SK-N-SH (cell line): ENCODE measurements around the gene CGB2.

ENCODE experiments used
- EZH2phosphoT487 ChIP-seq: fragments of 200-600 bp; sonication (generic); IDR thresholded peaks from 2 replicates; pipeline ENCODE4 v1.6.1; 2017; ENCODE audit warnings: low read depth, mixed run types, mild to moderate bottlenecking, antibody characterized with exemption, moderate library complexity, borderline replicate concordance
- YY1 ChIP-seq: IDR thresholded peaks from 2 replicates; pipeline ENCODE4 v1.4.0; 2012; ENCODE audit warnings: low read depth, mild to moderate bottlenecking
- TF ChIP-seq, protein P1 (sequence below): IDR thresholded peaks from 2 replicates; pipeline ENCODE4 v1.6.1; 2012; ENCODE audit warnings: mild to moderate bottlenecking, low read depth, low read length, moderate library complexity
- TF ChIP-seq, protein P2 (sequence below): fragments of 200-600 bp; sonication (generic); IDR thresholded peaks from 2 replicates; pipeline ENCODE4 v1.6.1; 2017; ENCODE audit warnings: antibody characterized with exemption, mild to moderate bottlenecking, moderate library complexity

DNA sequence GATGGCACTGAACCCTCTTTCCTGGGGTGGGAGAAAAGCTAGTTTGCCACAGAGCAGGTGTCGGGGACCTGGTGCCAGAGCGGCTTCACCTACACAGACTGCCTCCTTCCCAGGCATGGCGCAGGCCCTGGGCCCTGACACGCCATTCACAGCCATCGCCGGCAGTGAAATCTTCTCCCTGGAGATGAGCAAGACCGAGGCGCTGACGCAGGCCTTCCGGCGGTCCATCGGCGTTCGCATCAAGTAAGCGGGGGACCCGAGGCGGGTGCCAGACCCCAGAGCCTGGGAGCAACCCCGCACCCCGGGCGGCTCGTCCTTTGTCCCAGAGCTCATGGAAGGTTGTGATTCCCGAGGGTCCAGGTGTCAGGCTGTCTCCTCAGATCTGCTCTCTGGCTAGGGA is 24.8 kb upstream of the CGB2 start:
- TF ChIP-seq YY1 = no peak
- TF ChIP-seq, protein P1, sequence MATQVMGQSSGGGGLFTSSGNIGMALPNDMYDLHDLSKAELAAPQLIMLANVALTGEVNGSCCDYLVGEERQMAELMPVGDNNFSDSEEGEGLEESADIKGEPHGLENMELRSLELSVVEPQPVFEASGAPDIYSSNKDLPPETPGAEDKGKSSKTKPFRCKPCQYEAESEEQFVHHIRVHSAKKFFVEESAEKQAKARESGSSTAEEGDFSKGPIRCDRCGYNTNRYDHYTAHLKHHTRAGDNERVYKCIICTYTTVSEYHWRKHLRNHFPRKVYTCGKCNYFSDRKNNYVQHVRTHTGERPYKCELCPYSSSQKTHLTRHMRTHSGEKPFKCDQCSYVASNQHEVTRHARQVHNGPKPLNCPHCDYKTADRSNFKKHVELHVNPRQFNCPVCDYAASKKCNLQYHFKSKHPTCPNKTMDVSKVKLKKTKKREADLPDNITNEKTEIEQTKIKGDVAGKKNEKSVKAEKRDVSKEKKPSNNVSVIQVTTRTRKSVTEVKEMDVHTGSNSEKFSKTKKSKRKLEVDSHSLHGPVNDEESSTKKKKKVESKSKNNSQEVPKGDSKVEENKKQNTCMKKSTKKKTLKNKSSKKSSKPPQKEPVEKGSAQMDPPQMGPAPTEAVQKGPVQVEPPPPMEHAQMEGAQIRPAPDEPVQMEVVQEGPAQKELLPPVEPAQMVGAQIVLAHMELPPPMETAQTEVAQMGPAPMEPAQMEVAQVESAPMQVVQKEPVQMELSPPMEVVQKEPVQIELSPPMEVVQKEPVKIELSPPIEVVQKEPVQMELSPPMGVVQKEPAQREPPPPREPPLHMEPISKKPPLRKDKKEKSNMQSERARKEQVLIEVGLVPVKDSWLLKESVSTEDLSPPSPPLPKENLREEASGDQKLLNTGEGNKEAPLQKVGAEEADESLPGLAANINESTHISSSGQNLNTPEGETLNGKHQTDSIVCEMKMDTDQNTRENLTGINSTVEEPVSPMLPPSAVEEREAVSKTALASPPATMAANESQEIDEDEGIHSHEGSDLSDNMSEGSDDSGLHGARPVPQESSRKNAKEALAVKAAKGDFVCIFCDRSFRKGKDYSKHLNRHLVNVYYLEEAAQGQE = no peak
- TF ChIP-seq, protein P2, sequence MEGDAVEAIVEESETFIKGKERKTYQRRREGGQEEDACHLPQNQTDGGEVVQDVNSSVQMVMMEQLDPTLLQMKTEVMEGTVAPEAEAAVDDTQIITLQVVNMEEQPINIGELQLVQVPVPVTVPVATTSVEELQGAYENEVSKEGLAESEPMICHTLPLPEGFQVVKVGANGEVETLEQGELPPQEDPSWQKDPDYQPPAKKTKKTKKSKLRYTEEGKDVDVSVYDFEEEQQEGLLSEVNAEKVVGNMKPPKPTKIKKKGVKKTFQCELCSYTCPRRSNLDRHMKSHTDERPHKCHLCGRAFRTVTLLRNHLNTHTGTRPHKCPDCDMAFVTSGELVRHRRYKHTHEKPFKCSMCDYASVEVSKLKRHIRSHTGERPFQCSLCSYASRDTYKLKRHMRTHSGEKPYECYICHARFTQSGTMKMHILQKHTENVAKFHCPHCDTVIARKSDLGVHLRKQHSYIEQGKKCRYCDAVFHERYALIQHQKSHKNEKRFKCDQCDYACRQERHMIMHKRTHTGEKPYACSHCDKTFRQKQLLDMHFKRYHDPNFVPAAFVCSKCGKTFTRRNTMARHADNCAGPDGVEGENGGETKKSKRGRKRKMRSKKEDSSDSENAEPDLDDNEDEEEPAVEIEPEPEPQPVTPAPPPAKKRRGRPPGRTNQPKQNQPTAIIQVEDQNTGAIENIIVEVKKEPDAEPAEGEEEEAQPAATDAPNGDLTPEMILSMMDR = no peak
- TF ChIP-seq EZH2phosphoT487 = no peak
